M059J (cell line): ENCODE data around the gene RBM44. TPM values are rescaled to one million over a fixed set of nuclear protein-coding genes. Genes with fewer than 3 reads are reported as not detected.

Source experiments
- DNase-seq: peaks from one replicate; pipeline ENCODE4 v3.0.0-alpha.2; 2012; ENCODE audit warnings: low read depth
- total RNA-seq: library from RNA; depleted of rRNA; stranded (reverse); fragments of >200 nt; shearing (Covaris generic); gene quantifications from 2 replicates; pipeline ENCODE4 v1.2.3, GENCODE V29; 2014

The RBM44 gene
- total RNA-seq, 1 experiment from 2014 or later: 0.02 TPM

- DNase-seq: no peak
These were observed 71.5 kb downstream of the RBM44 start for GRCh38 chr2:237870126-237870525.

DNA sequence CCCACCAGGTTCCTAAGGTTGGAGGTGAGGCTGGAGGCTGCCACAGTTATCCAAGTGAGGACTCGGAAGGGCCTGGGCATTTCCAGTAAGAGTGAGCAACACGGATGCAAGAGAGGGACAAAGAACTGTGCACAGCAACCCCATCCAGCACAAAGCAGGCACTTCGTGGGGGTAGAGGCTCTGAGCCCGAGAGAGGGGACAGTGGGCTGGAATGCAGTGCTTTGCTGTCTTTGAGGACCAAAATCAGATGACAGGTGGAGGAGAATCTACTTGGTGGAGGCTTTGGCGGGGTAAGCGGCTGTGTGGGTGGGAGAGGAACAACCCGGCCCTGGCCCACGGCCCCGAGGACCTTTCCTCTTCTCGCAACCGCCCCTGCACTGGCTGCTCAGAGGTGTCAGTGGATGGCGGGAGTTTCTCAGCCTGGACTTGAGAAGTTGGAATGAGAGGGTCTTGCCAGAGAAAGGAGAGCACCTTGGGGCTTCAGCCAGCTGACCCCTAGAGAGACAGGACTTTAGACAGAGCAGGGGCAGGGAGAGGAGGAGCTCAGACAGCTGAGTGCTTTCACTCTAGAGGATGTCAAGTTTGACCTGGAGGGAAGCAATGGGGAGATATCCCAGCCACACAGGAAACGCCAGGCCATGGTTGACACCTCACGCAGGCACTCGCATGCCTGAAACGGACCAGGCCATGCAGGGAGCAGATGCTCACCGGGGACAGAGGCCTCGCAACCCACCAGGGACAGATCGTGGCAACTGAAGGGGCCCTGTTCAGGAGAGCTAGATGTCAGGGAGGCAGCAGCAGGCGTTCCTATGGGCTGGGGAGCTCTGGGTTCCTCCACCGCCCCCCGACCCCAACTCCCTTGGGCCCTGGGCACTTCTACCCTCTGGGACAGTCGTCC, 72.4 kb downstream of the RBM44 start:
- no peak for DNase-seq

DNA sequence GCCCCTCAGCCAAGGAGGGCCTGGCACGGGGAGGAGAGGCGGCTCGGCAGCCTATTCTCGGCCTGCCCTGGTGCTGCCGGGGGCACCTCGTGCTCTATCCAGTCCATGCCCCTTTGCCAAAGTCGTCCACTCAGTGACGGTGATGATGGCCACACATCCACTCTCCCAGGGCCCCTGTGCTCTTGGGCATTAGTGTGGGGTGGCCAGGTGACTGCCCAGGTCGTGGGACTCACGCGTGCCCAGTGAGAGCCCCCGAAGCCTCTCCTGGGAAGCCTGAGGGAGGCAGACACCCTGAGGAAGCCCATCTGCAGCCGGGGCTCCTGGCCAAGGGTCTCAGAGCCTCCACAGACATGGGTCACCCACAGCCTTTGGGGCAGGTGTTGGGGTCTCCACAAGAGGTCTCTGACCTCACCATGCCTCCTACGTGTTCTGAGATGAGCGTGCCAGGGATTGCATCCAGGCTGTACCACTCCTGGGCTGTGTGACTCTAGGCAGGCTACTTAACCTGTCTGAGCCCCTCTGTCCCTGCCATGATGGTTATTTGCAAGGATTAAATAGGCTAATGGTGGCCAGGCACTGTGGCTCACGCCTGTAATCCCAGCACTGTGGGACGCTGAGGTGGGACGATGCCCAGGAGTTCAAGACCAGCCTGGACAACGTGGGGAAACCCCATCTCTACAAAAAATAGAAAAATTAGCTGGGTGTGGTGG, 73.8 kb downstream of the RBM44 start:
- DNase-seq: no peak

GRCh38 chr2:237873421-237873831, 74.8 kb downstream of the RBM44 start:
- DNase-seq: no peak

DNA sequence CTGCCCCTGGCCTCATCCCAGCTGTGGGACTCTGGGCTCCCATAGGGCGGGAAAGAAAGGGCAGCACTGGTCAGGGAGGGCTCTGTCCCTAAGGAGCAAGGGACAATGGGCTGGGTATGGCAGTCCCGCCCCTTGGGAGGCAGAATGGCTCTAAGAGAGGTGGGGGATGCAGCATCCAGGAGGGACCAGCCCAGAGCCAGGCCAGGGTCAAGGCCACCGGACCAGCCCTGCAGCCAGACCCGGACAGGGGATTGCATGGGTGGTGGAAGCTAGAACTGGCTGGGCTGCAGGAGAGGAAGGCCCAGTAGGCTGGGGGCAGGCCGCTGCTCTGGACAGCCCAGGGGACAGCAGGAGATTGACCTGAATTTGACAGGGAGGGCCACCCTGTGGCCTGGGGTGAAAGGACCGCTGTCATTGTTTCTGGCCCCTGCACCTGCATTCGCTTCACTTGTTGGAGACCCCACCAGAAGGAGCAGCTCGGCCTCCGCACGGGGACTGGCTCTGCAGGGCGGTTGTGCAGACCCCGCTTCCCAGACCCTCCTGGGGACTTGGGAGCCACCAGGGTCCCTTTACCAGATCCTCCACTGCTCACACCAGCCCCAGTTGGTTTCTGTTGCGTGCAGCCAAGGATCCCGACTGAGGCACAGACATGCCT, 75.4 kb downstream of the RBM44 start:
- no peak for DNase-seq

GRCh38 chr2:237874585-237875161, 76.1 kb downstream of the RBM44 start:
- DNase-seq: peak; percentile 91

- DNase-seq: no peak
These were observed 76.9 kb downstream of the RBM44 start for GRCh38 chr2:237875256-237876060.

DNA sequence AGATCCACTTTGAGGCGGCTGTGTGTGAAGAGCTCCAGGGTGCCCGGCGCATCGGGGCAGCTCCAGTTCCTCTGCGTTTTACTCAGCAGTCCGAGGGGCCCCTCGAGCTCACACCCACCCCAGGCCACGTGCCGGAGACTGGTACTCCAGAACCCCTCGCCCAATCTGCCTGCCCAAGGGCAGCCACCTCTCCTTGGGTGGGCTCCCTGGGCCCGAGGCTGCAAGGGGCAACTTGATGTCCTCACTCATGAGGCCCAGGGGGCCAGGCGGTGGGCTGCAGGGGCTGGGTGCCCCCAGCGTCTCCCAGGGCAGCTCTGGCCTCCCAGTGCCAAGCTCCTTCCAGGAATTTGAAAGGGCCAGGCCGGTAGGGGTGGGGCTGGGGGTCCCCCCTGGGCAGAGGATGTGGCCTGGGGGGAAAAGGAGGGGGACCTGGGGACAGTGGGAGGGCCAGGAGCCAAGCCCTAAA, 77.5 kb downstream of the RBM44 start:
- DNase-seq: no peak

GRCh38 chr2:237876532-237876931, 78.0 kb downstream of the RBM44 start:
- DNase-seq: no peak

- no peak for DNase-seq
These were observed 78.4 kb downstream of the RBM44 start for GRCh38 chr2:237876951-237877491.

DNA sequence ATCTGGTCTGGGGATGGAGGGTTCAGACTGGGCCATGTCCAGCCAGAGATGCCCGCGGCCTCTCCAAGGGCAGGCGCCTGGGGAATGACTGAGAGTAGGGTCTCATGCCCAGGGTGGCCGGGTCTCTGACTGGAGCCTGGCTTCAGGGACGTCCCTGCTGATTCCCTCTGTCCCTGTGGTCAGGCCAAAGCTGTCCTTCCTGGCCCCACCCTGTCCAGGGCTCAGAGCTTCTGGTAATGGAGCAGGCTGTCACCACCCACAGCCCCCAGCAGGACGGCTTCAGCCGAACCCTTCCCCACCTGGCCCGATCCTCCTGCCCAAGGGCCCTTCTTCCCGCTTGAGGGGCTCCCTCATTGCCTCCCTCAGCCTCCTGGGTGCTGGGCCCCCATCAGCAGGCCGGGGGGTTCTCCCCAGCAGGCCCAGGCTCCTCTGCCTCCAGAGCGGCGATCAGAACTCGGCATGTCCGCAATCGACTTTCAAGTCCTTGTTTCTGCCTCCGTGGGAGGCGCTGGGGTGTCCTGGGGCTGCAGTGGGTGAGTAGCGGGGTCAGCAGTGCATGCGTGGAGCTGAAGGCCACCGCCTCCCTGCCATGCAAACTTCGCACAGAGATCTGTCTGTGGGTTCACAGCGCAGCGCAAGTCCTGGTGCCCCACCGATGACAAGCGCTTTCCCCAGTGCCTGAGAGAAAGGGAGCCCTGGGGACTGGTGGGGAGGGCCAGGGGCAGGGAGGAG, 79.2 kb downstream of the RBM44 start:
- no peak for DNase-seq

- DNase-seq: no peak
These were observed 79.9 kb downstream of the RBM44 start for GRCh38 chr2:237878321-237879057.

- no peak for DNase-seq
These were observed 80.5 kb downstream of the RBM44 start for GRCh38 chr2:237879058-237879430.

- DNase-seq: no peak
These were observed 81.5 kb downstream of the RBM44 start for GRCh38 chr2:237879991-237880560.

GRCh38 chr2:237882510-237883481, 84.2 kb downstream of the RBM44 start:
- DNase-seq: no peak

DNA sequence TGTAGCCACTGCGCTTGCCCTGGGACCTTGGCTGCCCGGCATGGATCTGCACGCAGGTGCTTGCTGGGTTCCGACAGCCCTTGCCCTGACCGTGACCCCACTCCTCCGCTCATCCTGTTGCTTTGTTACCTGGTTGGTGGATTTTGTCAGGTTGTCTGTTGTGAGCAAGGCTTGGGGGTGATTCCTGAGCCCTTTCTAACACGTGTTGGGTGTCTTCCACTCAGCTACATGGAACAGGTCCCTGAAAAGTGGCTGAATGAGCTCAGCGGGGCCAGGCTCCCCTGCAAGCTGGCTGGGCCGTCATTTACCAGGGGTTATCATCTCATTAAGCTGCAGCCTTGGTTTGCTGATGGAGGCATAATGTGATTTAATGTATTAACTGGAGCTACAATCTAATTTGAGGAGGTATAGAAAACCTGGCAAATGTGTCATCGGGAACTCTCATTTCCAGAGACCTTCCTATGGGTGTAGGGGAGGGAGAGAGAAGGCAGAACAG, 85.4 kb downstream of the RBM44 start:
- DNase-seq: no peak

DNA sequence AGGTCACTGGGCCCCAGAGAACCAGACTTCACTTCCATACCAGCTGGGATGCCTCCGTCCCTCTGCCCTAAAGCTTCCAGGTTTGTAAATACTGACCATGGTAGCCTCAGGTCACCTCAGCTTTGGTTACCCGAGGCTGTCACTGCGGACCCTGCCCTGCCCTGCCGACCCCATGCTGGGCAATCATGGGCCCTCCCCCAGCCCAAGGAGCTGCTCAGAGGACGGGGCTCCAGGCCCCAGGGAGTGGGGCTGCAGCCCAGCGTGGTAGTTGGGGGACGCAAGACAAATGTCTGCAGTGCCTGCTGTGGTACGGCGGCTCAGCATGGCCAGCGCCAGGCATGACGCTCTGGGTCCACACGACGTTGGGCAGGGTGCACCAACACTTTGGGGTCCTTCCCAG, 86.1 kb downstream of the RBM44 start:
- DNase-seq: no peak
